Ammon's horn (tissue), 1 donor: ENCODE results near the gene ZDHHC21.

ENCODE experiments used
- DNase-seq: peaks from one replicate; pipeline ENCODE4 v3.0.0-alpha.2; 2016; ENCODE audit warnings: low spot score

Gene ZDHHC21

DNA sequence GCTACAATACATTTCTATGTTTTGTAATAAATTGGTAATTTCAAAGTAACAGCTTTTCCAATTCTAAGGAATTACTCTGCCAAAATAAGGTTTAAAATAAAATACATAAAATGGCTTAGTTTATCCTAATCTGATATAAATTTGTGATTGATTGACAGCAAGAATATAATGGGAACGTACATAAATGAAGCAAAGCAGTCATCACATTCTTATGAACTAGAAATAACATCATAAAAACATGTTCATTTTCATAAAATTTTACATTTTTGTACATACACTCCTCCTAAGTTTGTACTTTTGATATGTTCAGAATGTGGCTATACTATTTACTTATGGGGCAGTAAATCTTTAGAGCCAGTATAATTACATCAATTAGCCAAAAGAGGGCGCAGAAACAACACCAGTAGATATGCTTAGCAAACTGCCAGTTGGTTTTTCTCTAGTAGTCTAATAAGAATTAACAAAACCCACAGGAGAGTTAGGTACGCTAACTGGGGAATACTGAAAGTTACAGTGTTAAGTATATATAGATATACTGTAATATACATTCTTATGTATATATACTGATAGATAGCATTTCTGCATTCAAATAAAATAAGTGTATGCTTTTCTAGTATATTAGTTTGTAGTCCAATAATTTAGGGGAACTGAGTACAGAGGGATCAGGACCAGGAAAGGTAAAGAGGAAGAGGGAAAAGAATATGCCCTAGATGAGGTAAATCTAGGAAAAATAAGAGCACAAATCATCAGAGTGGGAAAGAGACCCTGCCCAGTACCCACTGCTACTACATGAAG lies 76.8 kb downstream of the ZDHHC21 start:
- peak; percentile 68 for DNase-seq

DNA sequence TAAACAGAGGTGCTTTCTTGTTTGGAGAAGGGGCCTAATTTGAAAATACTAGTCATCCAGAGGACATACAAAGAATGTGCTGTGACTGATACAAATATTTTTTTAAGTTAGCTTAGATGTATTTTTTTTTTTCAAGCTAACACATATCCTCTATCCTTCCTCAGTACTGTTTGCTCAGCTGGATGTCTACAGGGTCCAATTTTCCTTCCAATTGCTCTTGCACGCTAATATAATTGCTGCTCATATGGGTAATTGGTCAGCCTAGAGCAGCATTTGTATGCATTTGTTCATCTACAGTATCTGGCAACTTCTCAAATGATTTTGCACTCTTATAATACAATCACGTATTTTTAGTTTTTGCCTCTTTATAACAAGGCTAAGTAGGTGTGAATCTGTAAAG lies 84.7 kb downstream of the ZDHHC21 start:
- no peak for DNase-seq

DNA sequence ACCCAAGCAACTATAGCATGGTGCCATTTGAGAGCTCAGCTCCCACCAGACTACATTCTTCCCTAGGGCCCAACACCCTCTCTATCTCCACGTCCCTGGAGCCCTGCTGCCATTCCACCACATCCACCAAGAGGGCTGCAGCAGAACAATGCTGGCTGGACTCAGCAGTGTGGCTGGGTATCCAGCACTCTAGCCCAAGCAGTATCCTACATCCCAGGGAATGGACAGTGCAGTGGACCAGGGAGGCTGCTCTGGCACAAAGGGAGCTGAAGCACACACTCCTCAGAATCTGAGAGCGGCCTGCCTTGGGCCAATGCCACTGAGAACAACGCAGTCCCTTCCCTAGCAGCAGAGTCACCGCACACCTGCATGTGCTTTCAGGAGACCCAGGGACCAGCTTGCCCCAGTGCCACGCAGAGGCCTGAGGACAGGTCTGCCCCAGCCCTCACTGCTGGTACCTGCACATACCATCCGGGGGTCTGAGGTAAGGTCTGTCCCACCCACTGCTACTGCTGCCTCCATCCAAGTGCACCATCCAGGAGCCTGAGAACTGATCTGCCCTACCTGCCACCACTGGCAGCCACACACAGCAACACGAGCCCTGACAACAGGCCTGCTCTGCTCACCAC lies 95.9 kb downstream of the ZDHHC21 start:
- DNase-seq = no peak

DNA sequence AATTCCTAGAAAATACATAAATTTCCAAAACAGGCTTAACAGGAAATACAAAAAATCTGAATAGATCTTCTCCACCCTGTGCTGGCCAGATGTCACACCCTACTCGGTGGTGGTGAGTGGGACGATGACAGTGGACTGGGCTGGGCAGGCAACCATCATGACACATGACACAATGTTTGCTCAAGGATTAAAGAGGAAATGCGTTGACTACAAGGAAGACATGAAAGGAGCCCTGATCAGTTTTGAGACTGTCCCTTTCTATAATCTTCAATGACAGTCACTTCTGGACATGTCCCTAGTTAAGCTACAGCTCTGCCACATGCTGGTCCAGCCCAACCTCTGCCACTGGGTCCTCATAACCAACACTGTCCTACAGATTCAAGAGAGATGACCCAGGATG lies 99.8 kb downstream of the ZDHHC21 start:
- DNase-seq = no peak

DNA sequence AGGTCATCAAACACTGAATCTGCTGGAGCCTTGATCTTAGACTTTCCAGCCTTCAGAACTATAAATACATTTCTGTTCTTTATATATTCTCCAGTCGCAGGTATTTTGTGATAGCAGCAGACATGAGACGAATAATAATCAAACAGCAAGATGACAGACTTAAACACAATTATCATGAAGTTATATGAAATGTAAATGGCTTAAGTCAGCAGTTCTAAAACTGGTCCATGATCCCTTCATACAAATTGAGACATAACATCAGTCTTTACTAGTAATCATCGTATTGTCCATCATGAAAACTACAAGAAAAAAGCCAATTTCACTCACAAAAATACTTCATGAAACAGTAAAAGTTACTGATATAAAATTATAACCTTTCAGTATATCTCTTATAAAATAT lies 101.8 kb downstream of the ZDHHC21 start:
- DNase-seq = no peak

DNA sequence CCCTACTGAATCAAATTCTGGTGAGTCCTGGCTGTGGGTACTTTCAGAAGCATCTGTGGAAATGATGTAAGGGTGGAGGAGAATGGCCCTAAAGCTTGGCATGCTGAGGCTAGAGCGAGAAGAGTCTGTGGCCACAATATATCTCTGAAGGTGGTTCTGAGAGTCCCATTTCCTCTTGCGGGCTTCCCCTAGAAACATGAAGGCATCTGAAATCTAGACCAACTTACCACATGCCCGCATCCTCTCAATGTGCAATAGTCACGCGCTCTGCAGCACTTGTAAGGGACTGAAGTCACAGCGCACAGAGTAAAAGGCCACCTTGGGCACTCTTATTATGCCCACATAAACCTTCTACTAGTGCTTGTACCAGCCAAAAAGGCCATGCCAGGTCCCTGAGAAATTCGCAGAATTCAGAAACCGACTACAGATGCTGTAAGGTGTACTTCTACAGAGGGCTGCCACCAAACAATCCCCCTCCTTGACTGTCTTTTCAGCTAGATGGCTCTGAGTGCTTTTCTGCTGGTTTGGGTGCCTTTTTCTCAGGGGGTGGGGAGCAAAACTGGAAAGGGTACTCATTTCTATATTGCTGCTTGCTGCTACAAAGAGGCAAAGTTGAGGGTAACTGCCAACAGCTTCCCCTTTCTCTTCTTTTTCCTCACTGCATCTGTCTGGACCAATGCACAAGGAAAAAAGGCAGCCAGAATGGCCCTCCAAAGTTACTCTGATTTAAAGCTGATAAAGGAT lies 107.3 kb downstream of the ZDHHC21 start:
- DNase-seq = no peak

DNA sequence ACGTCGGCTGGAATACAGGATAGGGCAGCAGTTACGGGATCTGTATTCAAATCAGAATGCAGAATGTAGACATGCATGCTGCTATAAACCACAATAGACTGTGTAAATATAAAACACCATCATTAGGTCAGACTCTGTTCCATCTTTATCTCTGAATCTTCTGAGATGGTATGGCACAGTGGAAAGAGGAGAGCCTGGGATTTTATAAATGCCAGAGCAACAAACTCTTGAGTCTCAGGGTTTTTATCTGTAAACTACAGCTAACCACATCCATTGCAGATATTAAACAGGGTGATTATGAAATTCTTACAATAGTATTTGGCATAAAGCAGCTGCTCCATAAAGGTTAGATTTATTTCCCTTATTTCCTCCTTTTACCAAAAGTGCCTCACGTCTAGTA lies 108.7 kb downstream of the ZDHHC21 start:
- no peak for DNase-seq

DNA sequence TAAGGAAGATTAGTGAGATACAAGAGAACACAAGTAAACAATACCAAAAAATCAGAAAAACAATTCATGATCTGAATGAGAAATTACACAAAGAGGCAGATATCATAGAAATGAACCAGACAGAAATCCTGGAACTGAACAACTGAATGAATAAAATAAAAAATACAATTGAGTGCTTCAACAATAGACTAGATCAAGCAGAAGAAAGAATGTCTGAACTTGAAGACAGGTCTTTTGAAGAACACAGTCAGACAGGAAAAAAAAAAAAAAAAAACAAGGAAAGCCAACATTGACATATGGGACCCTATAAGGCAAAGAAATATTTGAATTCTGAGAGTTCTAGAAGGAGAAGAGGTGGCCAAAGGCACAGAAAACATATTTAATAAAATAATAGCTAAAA lies 115.2 kb downstream of the ZDHHC21 start:
- no peak for DNase-seq

DNA sequence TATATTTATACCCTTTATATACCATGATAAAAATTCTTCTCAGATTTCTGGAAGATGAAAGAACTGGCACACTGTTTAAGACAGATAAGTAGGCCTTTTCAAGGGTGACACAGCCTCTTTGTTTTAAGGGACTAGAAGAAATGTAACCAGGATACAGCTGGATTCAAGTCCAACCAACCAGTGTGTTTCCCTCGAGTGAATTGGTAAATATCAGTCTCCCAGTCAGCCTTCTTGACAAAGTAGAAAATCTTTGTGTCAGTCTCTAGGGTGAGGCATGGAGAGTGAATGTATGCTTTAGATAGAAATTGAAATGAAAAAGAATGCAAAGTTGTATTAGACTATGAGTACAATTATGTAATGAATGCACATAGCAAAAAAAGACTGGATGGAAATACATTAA lies 119.1 kb downstream of the ZDHHC21 start:
- no peak for DNase-seq

DNA sequence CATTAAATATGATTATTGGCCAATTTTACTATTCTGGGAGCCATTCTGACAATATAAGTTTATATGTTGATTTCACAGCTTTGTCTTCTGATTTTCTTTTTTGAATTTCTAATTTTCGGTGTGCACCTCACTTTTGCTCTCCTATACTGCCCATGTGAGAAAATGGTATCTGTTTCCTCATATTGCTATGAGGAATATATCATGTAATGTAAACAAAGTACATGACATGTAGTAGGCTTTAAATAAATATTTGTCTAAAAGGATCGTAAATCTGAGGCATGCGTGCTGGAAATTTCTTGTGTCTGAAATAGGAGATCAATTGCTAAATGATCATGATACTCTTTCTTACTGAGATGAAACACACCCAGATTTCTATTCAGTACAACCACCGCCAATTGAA lies 119.9 kb downstream of the ZDHHC21 start:
- no peak for DNase-seq

DNA sequence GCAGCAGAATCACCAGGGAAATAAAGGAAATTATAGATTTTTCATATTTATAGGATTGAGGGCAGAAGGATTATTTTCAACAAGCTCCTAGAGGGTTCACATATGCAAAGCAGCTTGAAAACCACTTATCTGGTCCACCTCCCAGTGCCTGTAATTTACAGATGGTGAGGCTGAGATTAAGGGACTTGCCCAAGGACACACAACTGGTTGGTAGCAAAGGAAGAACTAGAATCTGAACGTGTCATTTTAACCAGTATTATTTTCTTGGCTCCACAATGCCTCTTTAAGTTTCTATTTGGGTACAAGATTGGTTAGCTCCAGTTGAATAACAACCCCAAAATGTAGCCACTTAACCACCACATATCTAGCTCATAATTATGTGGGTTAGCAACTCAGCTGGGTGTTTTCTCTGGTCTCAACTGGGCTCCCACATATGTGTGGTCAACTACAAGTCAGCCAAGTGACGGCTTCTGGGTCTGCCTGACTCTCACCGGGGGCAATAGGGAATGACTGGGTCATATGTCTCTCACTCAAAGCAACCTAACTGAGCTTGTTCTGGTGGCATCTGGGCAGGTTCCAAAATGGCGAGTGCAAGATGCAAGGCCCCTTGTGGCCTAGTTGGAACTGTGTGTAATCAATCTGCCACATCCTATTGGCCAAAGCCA lies 127.7 kb downstream of the ZDHHC21 start:
- DNase-seq = no peak

DNA sequence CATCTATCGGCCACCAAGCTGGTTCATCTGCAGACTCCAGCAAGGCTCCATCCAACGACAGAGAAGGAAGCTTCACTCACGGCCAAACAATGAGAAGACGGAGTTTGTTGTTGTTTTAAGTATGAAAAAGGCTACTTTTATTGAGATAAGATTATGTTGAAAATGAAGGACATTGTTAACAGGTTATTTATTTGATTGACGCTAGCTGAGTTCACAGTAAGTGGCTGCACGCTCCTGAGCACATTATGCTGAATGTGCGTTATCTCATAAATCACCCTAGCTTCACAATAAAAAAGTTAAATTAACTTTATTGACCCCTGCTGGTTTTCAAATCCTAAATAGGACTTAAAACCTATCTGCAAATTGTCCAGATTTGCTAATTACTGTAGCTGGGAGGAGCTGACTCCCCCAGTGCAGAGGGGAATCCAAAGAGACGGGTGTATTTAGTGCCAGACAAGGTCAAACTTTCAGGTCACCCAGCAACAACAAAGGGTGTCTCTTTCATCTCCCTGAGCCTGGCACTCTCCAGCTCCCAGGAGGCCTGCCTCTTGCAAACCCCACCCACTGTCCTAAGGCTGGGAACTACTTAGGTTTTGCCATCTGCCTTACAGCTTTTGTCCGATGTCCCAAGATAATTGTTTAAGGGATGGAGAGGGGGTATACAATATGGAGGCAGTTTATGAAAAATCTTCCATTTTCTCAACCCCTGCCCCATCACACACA lies 129.2 kb downstream of the ZDHHC21 start:
- no peak for DNase-seq

DNA sequence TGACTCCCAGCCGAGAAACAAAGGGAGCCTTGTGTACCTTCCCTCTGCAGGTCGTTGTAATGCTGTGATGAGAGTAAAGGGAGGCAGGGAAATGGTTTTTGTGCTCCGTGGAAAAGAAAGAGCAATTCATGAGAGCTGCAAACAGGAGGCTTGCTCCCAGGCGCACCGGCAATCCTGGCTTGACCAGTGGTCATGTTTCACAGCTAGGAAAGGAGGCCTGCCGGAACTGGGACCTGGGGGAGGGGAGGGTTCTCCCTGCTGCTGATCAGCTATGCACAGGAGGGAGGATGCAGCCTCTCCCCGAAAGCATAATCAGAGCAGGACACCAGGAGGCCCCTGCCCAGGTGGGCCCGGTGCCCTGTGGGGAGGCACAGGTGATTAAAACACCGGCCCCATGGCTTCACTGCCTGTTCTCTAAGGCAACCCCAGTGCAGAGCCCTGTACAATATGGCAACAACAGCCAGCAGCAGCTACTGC lies 131.3 kb downstream of the ZDHHC21 start:
- DNase-seq = no peak
